Thyroid gland (tissue), 4 donors: ENCODE data around the gene PRKAB2.

Experiments
- POLR2A ChIP-seq, 2 donors: fragments of 450-650 bp; IDR thresholded peaks; one replicate each; pipeline ENCODE4 v1.6.1; 2017; ENCODE audit warnings: antibody characterized with exemption in 2 of 2, mild to moderate bottlenecking in 2 of 2, moderate library complexity in 1 of 2
- TF ChIP-seq, protein P1 (sequence below), 6 experiments: fragments of 200-600 bp in 3 of 6; fragments of 450-650 bp in 3 of 6; sonication (generic) in 3 of 6; IDR thresholded peaks; one replicate each; pipeline ENCODE4 v1.5.1; 2016 to 2019; ENCODE audit warnings: antibody characterized with exemption in 6 of 6, mild to moderate bottlenecking in 2 of 6, inconsistent platforms in 1 of 6, moderate library complexity in 1 of 6

DNA sequence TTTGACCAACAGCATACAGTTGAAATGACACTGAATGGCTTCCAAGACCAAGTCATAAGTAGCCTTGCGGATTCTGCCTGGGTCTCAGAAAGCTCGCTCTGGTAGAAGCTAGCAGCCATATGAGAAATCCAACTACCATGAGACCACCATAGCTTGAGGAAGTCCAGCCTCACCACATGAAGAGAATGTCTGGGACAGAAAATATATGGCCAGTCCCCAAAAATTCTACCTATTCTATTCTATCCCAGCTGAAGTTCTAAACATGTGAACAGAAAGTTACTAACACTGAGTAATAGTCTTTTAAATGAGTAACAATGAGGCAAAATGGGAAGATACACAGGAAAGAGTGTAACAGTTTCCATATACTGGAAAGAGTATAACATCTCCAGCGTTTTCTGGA lies 43.9 kb upstream of the PRKAB2 start:
- TF ChIP-seq POLR2A (IDR thresholded peaks at IDR 0.05): no peak
- TF ChIP-seq, protein P1, sequence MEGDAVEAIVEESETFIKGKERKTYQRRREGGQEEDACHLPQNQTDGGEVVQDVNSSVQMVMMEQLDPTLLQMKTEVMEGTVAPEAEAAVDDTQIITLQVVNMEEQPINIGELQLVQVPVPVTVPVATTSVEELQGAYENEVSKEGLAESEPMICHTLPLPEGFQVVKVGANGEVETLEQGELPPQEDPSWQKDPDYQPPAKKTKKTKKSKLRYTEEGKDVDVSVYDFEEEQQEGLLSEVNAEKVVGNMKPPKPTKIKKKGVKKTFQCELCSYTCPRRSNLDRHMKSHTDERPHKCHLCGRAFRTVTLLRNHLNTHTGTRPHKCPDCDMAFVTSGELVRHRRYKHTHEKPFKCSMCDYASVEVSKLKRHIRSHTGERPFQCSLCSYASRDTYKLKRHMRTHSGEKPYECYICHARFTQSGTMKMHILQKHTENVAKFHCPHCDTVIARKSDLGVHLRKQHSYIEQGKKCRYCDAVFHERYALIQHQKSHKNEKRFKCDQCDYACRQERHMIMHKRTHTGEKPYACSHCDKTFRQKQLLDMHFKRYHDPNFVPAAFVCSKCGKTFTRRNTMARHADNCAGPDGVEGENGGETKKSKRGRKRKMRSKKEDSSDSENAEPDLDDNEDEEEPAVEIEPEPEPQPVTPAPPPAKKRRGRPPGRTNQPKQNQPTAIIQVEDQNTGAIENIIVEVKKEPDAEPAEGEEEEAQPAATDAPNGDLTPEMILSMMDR (IDR thresholded peaks at IDR 0.05): no peak
